ENCODE results near the gene ZNF385A.

- TF ChIP-seq CTCF (IDR thresholded peaks at IDR 0.05; ENCODE audit: insufficient read depth, low read depth, low read length) (no peak), EZH2 (IDR thresholded peaks at IDR 0.05; ENCODE audit: insufficient read depth, low read length) (no peak)
Measured at GRCh38 chr12:54389134-54389508, 4.6 kb upstream of the ZNF385A start.
